GM18517 (cell line): ENCODE data around the gene RPS6KB2.
"Not testable (repeated sequence)": the region's sequence is repeated elsewhere in the genome, so short reads cannot be mapped to it uniquely, and the experiment has no call there.

ENCODE experiments used
- ATAC-seq: cut with Tn5 transposase; IDR thresholded peaks from one replicate; pipeline ENCODE4 v1.9.1; 2021; ENCODE audit warnings: mild to moderate bottlenecking, moderate library complexity; ENCODE audit not compliant: unreplicated experiment

Gene RPS6KB2

DNA sequence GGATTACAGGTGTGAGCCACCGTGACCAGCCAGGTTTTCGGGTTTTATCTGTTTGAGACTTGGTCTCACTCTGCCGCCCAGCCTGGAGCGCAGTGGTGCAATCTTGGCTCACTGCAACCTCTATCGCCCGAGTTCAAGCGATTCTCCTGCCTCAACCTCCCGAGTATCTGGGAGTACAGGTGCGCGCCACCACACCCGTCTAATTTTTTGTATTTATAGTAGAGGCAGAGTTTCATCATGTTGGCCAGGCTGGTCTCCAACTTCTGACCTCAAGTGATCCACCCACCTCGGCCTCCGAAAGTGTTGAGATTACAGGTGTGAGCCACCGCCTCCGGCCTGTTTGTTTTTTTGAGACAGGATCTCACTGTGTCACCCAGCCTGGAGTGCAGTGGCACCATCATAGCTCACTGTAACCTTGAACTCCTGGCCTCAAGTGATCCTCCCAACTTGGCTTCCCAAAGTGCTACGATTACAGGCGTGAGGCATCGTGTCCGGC is 882 bp upstream of the RPS6KB2 start:
- not testable (repeated sequence) for ATAC-seq

DNA sequence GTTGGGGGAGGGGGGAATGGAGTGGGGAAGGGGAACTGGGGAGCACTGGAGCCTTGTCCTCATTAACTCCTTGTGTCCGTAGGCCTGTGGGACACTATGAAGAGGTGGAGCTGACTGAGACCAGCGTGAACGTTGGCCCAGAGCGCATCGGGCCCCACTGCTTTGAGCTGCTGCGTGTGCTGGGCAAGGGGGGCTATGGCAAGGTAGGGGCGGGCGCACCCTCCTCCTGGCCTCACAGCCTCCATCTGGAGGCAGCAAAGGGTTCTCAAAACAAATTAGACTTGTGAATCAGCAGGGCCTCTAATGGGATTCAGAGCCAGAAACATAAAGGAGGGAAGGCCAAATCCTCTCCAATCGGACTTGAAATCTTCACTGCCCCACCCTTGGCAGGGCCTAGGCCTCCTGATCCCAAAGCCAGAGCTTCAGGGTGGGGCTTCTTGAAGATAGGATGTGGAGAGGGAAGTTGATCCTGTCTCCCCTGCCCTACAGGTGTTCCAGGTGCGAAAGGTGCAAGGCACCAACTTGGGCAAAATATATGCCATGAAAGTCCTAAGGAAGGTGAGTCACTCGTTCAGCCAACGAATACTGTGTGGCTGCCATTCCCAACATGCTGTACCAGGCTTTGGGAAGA is 859 bp downstream of the RPS6KB2 start:
- ATAC-seq = no peak

DNA sequence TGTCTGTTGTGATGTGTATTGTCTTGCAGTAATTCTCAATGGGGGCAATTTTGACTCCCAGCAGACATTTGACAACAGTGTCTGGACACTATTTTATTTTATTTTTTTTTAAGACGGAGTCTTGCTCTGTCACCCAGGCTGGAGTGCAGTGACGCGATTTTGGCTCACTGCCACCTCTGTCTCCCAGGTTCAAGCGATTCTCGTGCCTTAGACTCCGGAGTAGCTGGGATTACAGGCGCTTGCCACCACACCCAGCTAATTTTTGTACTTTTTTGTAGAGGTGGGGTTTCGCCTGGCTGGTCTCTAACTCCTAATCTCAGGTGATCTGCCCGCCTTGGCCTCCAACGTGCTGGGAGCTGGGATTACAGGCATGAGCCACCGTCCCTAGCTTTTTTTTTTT is 1.4 kb downstream of the RPS6KB2 start:
- no peak for ATAC-seq

DNA sequence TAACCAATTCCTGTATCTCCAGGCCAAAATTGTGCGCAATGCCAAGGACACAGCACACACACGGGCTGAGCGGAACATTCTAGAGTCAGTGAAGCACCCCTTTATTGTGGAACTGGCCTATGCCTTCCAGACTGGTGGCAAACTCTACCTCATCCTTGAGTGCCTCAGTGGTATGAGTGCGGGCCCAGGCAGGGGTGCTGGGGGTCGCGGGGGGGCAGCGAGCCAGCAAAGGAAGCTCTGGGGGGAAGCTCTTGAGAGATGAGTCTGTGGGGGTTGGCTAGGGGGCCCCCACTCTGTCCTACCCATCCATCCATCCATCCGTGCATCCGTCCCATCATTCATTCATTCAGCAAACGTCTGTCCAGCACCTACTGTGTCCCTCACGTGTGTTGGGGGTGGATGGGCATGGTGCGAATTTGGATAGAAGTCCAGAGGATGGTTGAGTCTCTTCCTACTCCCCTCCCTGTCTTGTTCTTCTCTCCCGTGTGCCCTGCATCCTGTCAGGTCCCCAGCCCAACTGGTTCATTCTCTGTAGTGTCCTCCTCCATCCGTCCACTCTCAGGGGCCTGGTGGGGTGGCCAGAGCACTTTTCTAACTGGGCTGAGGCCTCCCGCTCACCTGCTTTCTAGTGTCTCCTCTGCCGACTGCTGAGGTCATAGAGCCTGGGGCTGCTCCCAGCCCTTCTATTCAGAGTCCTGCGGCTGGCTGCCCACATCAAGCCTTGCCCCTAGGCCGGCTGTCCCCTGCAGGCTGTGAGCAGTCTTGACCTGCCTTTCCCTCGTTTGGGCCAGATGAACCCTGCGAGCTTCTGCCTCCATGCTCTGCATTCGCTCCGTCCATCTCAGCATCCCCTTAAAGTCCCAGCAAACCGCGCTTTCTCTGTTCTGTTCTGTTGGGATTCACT is 3.3 kb downstream of the RPS6KB2 start:
- ATAC-seq = no peak

DNA sequence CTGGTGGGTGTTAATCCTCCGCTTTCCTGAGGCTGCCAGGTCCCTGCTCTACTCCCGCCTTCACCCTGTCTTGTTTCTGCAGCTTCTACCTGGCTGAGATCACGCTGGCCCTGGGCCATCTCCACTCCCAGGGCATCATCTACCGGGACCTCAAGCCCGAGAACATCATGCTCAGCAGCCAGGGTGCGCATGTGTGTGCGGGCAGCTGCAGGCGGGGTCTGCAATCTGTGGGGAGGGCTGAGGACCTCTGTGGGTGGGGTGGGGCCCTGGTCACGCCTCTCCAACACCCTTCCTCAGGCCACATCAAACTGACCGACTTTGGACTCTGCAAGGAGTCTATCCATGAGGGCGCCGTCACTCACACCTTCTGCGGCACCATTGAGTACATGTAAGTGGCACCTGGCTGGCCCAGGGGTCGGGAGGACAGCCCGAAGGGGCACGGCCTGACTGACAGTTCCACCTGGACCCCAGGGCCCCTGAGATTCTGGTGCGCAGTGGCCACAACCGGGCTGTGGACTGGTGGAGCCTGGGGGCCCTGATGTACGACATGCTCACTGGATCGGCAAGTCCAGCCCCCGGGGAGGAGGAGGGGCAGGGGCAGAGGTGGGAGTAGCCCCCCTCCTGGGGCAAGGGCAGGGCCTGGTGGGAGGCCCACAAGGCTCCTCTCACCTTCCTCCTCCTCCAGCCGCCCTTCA is 4.5 kb downstream of the RPS6KB2 start:
- no peak for ATAC-seq

DNA sequence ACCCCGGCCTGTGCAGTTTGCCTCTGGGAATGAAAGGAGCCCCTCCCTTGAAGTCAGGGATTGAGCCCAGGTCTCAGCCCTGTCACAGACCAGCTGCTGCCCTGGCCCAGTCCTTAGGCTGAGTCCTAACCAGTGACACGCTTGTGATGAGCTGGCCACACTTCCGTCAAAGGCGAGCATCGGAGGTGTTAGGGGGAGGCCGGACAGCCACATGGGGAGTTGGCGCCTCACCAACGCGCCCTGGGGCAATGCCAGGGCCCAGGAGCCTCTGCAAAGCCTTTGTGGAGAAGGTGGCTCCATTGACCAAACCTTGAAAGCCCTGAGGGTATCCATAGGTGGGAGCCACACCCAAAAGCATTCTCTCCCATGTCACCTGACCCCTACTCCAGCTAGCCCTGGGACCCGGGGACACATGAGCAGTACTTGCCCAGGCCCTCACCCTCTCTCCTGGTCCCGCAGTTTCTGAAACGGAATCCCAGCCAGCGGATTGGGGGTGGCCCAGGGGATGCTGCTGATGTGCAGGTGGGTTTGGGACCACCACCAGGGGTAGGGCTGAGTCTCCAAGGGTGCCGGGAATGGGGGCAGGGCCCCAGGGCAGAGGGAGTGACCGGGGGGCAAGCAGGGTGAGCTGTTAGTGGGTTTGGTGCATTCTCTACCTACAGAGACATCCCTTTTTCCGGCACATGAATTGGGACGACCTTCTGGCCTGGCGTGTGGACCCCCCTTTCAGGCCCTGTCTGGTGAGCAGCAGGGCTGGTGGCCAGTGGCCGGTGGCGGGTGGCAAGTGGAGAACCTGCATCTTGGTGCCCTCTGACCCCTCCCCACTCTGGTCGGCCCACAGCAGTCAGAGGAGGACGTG is 5.5 kb downstream of the RPS6KB2 start:
- ATAC-seq = no peak

DNA sequence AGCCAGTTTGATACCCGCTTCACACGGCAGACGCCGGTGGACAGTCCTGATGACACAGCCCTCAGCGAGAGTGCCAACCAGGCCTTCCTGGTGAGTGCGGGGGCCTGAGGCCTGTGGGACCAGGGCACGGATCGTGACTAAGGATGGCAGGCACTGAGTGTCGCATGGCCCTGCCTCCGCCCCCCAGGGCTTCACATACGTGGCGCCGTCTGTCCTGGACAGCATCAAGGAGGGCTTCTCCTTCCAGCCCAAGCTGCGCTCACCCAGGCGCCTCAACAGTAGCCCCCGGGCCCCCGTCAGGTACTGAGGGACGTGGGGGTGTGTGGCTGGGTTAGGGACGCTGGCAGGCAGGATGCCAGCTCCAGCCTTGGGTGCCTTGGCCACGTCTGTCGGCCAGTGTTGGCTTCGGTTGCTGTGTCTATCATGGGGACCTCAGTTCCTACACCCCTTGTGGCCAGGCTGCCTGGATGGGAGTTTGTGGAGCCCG is 6.1 kb downstream of the RPS6KB2 start:
- no peak for ATAC-seq

DNA sequence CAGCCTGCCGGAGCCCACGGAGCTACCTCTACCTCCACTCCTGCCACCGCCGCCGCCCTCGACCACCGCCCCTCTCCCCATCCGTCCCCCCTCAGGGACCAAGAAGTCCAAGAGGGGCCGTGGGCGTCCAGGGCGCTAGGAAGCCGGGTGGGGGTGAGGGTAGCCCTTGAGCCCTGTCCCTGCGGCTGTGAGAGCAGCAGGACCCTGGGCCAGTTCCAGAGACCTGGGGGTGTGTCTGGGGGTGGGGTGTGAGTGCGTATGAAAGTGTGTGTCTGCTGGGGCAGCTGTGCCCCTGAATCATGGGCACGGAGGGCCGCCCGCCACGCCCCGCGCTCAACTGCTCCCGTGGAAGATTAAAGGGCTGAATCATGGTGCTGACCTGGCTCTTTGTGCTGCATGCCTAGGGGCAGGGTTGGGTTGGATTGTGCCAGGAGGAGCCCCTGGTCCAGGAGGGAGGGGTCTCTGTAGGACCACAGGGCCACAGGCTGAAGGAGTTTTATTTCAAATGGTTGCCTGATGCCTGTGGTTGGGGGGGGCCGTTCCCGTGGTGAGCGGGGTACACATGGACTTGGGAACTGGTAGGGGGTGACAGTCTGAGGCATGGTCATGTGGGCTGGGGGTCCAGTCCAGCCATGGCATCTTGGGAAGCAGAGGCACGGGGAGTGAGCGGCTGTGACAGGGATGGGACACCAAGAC is 6.9 kb downstream of the RPS6KB2 start:
- ATAC-seq = no peak

DNA sequence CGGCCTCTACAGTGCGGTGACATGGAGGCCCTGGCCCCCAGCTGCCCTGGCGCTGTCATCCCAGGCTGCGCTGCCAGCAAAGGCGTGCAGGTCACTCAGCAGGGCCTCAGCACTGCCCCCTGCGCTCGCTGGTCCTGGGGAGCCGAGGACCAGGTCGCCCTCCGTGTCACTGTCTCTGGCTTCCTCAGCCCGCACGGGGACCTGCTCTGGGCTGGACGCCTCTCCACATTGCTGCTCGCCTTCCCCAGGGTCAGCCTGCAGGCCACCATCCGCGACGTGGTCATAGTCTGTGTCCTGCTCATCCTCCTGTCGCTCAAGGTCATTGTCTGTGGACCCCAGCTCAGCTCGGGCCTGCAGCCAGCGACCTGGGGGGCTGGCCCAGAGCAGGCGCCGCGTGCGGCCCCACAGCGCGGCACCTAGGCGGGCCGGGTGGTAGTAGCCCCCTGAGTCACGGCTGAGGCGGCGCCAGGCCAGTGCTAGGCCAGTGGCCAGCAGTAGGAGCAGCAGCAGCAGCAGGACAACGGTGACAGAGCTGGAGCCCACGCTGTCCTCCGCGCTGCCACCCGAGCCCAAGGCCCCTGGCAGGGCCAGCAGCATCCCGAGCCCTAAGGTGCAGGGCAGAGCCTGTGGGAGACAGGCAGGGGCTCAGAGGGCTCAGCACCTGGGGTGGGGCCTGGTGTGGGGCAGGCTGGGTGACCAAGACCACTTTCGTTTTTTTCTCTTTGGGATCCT is 7.6 kb downstream of the RPS6KB2 start:
- no peak for ATAC-seq

DNA sequence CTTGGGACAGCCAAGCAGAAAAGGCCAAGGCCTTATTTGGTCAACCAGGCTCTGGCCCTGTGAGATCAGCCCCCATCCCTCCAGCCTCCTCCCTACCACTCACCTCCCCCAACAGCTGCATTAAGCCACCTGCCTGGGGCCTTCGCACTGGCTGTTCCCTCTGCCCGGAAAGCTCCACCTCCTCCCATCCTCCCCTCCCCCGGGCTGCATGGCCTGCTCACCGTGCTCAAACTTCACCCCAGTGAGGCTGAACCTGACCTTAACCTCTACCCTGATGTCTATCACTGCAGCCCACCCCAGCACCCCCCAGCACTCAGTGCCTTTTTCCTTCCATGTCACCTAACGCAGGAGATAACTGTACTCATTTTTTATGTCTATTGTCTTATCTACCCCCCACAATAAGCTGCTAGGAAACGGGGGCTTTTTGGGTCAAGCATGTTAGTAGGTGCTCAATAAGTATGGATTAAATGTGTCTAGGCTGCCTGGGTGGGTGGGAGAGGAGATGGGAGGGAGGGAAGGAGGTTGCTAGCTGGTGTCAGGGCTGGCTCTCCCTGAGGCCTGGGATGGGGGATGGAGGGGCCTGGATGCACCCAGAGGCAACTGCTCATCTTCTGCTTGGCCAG is 8.3 kb downstream of the RPS6KB2 start:
- ATAC-seq = peak; percentile 51

DNA sequence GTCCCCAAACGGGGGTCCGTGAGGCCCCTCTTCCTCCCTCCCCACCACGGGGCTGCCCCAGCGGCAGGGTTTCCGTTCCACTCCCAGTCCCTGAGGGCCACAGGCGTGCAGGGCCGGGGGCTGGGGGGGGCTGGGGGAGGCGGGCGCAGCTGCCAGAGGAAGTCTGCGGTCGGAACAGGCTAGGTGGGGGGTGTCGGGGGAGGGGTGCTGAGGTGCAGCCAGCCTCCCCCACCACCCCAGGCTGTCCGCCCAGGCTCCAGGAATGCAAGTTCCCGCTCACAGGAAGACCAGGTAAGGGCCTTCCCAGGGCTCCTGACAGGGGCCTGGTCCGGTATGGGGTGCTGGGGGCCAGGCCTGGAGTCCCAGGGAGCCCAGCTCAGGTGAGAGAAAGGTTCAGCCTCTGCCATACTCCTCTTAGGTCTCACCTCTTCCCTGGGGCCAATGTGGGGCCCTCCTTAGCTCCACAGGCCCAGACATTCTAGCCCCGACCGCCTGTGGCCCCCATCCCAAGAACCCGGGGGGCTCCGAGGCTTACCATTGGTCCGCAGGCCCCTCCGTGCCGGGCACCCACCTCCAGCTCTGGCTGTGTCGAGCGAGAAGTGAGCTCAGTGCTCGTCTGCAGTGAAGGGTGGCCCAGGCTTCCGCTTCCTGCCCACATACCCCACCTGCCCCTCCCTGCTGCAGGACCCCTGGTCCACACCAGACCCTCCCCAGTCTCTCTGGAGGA is 9.0 kb downstream of the RPS6KB2 start, which contains the start of gene PTPRCAP:
PTPRCAP (minus strand) TSS at position 601 of the 727 bp plus-strand sequence; CDS start at position 538, 63 bp downstream.
- no peak for ATAC-seq

DNA sequence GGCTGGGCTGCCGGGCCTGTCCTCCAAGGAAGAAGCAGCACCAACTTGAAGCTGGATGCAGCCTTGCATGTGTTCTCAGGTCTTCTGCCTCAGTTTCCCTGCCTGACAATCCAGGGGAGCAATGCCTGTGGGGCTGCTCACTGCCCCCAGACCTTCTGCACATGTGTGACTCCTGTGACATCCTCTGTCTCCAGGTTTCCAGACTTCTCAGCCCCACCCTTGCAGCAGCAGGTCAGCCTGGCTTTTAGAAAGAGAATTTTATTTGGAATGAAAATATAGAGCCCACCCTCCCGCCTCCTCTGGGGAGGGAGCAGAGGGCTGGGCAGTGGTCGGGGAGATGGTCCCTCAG is 9.5 kb downstream of the RPS6KB2 start:
- no peak for ATAC-seq

DNA sequence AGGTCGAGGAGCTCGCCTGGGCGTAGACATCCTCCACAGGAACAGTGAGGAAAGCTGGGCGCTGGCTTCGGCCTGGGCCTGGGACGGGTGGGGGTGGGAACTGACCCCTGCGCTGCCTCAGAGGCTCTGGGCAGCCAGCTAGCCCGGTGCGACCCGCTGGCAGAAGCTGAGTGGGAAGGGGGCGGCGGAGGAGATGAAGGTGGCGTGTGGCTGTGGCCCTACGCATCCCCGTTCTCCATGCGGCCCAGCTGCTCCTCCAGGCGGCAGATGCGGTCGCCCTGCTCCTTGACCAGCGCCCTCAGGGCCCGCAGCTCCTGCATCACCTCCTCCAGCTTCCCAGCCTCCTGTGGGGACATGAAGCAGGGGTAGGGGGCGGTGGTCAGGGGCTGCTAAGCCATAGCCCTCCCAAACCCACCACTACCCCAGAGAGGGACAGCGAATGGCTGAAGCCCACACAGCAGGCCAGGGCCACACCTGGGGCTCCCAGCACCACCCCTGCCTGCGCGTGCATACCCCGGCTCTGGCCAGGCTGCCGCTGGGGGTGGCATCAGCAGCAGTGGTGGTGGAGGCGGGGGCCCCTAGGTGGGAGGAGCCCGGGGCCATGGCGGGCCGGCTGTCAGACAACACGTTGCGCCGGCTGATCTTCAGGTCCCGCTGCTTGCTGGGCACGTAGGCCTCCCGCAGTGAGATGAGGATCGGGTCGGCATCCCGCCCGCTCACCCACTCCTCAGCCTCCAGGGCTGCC is 10.0 kb downstream of the RPS6KB2 start:
- ATAC-seq = no peak

DNA sequence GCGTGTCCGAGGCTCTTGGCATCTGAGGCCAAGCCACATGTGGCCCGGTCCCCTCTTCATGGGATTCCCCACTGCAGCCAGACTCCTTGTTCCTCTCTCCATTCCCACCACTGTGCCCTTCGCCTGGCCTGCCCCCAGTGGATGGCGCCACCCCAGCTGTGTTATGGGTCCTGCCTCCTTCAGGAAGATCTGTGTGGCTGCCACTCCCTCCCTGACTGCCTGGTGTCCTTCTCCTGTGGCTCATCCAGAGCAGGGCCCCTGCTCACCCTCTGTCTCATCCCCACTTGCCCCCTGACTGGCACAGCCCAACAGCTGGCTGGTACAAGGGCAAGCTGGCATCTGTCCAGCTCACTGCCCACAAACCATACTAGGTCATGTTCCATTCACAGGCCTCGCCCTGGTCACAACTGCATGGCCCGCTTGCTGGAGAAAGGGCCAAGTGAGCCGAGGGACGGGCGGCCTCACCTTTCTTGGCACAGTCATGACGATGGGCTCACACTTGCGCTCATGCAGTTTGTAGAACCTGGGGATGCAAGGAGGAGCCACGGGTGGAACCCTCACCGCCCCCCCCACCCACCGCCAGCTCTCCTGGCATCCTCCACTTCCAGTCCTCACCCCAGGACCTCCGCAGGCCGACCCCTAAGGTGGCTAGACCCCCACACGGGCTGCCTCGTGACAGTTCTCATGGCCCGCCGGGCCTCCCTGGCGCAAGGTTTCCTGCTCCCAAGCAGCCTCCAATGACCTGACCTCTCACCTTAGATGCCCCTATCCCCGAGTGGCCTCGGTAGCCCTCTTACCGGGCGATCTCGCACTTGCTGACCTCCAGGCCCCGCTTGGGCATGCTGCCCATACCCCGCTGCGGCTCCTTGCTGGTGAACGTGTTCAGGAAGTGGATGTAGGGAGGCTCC is 11.3 kb downstream of the RPS6KB2 start:
- ATAC-seq = no peak

DNA sequence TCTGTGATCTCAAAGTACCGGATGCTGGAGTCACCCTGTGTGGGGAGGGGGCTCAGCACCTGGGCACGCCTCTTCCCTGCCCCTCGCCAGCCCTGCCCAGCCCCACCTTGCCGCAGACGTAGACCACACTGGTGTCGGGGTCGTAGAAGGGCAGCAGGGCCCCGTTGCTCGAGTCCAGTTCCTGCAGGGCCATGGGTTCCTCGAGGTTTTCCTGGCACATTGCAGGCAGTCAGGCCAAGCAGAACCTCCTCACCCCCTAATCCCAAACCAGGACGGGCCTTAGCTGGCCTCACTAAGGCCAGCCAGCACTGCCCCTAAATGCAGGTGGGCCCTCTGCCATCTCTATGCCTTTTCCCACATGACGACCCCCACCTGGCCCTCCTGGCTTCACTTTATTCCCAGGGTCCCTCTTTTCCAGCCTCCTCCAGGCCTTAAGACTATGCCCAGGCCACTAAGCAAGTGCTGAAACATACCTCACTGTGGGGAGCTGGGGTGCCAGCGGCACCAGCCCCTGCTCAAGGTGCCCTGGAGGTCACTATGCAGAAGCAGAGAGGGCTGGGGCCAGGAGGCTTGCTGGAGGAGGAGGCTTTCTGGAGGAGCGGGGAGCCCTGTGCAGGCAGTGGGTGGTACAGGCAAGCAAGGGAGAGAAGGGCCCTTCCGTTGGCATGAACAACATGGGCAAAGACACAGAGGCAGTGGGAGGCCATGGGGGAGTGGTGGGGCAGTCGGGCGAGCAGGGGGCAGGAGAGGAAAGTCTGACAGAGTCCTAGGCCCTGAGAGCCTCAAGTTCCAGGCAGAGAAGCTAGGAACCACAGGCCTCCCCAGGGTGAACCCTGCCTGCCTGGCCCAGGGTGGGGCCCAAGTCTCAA is 12.2 kb downstream of the RPS6KB2 start:
- ATAC-seq = no peak
